Psoas muscle (tissue), 8 donors: ENCODE measurements around the gene NEK10. TPM values are rescaled to one million over a fixed set of nuclear protein-coding genes. Genes with fewer than 3 reads are reported as not detected.

Experiments
- ATAC-seq, 4 donors: fragments of 200-7000 bp; cut with Tn5 transposase; one replicate each; pipeline ENCODE4 v1.9.1; 2020; ENCODE audit warnings: moderate library complexity in 3 of 4, mild to moderate bottlenecking in 2 of 4
- DNase-seq, 2 donors: peaks; one replicate each; pipeline ENCODE4 v3.0.0-alpha.2; 2020
- H3K27ac ChIP-seq: fragments of 200-600 bp; one replicate; pipeline ENCODE4 v1.8.0; 2022
- H3K27me3 ChIP-seq, 3 donors: fragments of 200-600 bp in 1 of 3; one replicate each; pipeline versions ENCODE4 v1.6.1 to v1.8.0; 2013 to 2022; ENCODE audit warnings: low read length in 2 of 3, mild to moderate bottlenecking in 2 of 3, moderate library complexity in 1 of 3; ENCODE audit not compliant: insufficient read depth in 3 of 3
- H3K36me3 ChIP-seq, 2 donors: fragments of 200-600 bp in 1 of 2; one replicate each; pipeline versions ENCODE4 v1.6.1 to v1.8.0; 2013 to 2022; ENCODE audit warnings: low read depth in 1 of 2, mild to moderate bottlenecking in 1 of 2, moderate library complexity in 1 of 2; ENCODE audit not compliant: insufficient read depth in 1 of 2
- H3K4me1 ChIP-seq: fragments of 200-600 bp; one replicate; pipeline ENCODE4 v1.8.0; 2022
- H3K4me3 ChIP-seq: fragments of 200-600 bp; one replicate; pipeline ENCODE4 v1.8.0; 2022; ENCODE audit warnings: mild to moderate bottlenecking
- H3K9me3 ChIP-seq: fragments of 200-600 bp; one replicate; pipeline ENCODE4 v1.8.0; 2022
- WGBS, 3 donors: extraction: QIAGEN DNeasy Blood & Tissue Kit; methylation state at CpG; one replicate each; pipeline versions ENCODE4 v1.1.6 to v1.1.7; 2013; 5-methylcytosine and 5-hydroxymethylcytosine counted together
- intact Hi-C, 2 donors: fragments of 100-400 bp; cut with DNase I; formaldehyde crosslinking; loops; one replicate each; pipeline versions ENCODE4 v1.11.0 to v1.14.2; 2022
- polyA plus RNA-seq, 3 donors: library from polyadenylated mRNA; stranded (reverse); fragments of 200-250 nt; gene quantifications; one replicate each; pipeline ENCODE4 v1.2.3, GENCODE V29; 2013
- total RNA-seq, 4 donors: library from RNA; stranded (reverse); fragmentation: NEBNext Ultra II Directional in 2 of 4; extraction: Animal tissue kit (Norgen Biotek cat#: 25700) in 2 of 4; gene quantifications; one replicate each; pipeline versions ENCODE4 v1.2.1 to v1.2.4, GENCODE V29; 2021 to 2023
- TF ChIP-seq, protein P1 (sequence below): fragments of 200-600 bp; IDR thresholded peaks from one replicate; pipeline ENCODE4 v1.8.0; 2022; ENCODE audit warnings: antibody characterized with exemption
- donor health status: healthy with polysubstance abuse.
- donor health status: DM: no; HTN: no; CAD: no; lungs with moderate emphysema.
- donor health status: Bipolar disorder and iron deficiency.
- donor health status: healthy.
- donor health status: DM: yes; HTN: yes; CAD: no.
- donor health status: DM: no; HTN: no; CAD: no.
- donor health status: DM: no; HTN: no; CAD: no.
- donor health status: DM: yes; HTN: yes; CAD: no.

The NEK10 gene
- total and polyA plus RNA-seq, 7 donors: 0.44 to 16.6 (median 5.0) TPM

GRCh38 chr3:27323087-27323570, 46.1 kb downstream of the NEK10 start:
- WGBS, 3 donors: 66 to 77% (median 66%) methylated on average over 3 of the region's 3 CpGs
- peaks cover 46% of the 10 kb centered on the region for H3K4me1 ChIP-seq
- no peaks in the 10 kb centered on the region for H3K36me3 ChIP-seq
- no peak for DNase-seq
- TF ChIP-seq, protein P1, sequence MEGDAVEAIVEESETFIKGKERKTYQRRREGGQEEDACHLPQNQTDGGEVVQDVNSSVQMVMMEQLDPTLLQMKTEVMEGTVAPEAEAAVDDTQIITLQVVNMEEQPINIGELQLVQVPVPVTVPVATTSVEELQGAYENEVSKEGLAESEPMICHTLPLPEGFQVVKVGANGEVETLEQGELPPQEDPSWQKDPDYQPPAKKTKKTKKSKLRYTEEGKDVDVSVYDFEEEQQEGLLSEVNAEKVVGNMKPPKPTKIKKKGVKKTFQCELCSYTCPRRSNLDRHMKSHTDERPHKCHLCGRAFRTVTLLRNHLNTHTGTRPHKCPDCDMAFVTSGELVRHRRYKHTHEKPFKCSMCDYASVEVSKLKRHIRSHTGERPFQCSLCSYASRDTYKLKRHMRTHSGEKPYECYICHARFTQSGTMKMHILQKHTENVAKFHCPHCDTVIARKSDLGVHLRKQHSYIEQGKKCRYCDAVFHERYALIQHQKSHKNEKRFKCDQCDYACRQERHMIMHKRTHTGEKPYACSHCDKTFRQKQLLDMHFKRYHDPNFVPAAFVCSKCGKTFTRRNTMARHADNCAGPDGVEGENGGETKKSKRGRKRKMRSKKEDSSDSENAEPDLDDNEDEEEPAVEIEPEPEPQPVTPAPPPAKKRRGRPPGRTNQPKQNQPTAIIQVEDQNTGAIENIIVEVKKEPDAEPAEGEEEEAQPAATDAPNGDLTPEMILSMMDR: no peak
- no peaks in the 10 kb centered on the region for H3K27me3 ChIP-seq
- peak overlapping the region; percentile 38 for H3K27ac ChIP-seq
- intact Hi-C loops: no loop called here
- no peak overlapping the region for H3K4me3 ChIP-seq
- H3K9me3 ChIP-seq: no peaks in the 10 kb centered on the region
- ATAC-seq: no peak

DNA sequence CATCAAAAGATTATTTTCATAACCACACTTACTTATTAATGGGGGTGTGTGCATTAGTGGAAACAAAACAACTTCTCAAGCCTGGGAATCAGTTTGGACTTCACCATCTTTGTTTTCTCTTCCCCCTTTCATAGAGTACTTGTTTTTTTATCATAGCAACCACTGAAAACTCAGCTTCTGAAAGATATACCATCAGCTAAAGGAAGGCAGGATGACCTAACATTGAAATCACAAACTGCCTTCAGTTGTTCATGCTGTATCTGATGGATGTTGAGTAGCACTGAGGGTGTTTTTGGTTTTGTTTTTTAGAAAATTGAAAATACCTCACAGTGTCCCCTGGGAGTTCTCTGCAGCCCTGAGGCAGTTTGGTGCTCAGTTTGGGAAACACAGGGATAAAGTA, 46.5 kb downstream of the NEK10 start:
- DNase-seq (no peak), ATAC-seq (no peak)
- intact Hi-C loops: no loop called here
- Histone ChIP-seq H3K27me3 (no peaks in the 10 kb centered on the region), H3K9me3 (no peaks in the 10 kb centered on the region), H3K27ac (peak overlapping the region; percentile 38), H3K4me3 (no peak overlapping the region), H3K36me3 (no peaks in the 10 kb centered on the region), H3K4me1 (peaks cover 41% of the 10 kb centered on the region)
- TF ChIP-seq, protein P1: no peak

DNA sequence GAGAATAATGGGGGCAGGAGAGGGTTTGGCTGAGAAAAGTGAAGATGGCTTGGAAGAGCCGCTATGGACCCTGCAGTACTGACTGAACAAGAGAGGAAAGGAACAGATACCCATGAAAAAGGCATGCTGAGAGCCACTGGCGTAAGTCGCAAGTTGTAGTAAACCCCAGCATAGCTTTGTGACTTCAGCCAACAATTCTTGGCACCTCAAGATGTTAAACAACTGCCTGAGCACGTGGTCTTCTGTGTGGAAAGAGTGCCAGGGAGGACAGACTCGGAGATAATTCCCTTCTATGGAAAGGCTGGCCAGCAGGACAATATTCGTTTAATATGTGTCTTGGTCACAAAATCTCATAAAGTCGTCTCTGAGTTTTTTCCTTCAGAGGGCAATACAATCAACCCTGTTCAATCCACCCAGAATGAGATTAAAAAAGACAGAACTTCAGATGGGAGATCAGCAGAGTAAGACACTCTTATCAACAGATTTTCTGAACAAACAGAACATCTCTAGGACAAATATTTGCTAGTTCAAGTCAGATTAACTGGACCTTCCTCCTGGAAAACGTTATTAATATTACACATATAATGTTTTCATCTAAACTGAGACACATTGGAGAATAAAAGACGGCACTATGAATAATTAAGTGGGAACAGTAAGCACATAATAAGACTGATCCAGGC, 49.2 kb downstream of the NEK10 start:
- peak in 1 of 2 donors; percentile 50 for DNase-seq
- peak; percentile 85 to 95 (median 92) for ATAC-seq
- H3K27ac ChIP-seq: peak overlapping the region; percentile 76
- WGBS, 3 donors: 26 to 33% (median 30%) methylated on average over 9 of the region's 9 CpGs
- H3K4me1 ChIP-seq: peaks cover 26% of the 10 kb centered on the region
- H3K27me3 ChIP-seq: no peaks in the 10 kb centered on the region
- peaks cover 0 to 2% of the 10 kb centered on the region in 2 donors for H3K36me3 ChIP-seq
- H3K9me3 ChIP-seq: no peaks in the 10 kb centered on the region
- intact Hi-C loops: no loop called here
- TF ChIP-seq, protein P1: no peak
- H3K4me3 ChIP-seq: peak overlapping the region; percentile 5

DNA sequence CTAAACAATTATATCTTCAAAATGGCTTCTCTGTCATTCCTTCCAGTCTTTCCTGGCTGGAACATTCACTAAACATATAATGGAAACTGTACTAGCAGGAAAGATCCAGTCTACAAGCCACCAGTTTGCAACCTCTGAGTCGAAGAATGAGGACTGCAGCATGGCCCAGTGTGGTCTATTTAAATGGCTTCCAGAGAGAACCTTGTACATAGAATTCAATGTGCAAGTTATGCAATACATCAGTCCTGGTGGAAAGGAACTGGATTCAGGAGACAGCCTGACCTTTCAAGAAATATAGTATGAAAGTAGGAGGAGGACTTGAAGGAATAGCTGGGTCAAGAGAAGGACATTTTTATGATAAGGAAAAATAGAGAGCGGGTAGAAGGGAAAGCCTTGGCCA, 49.9 kb downstream of the NEK10 start:
- Histone ChIP-seq H3K36me3 (peaks cover 0 to 2% of the 10 kb centered on the region in 2 donors), H3K4me3 (no peak overlapping the region), H3K27me3 (no peaks in the 10 kb centered on the region), H3K27ac (peak overlapping the region; percentile 76), H3K4me1 (peaks cover 25% of the 10 kb centered on the region), H3K9me3 (no peaks in the 10 kb centered on the region)
- 90 to 95% (median 93%) methylated on average over 2 of the region's 2 CpGs for WGBS, 3 donors
- intact Hi-C loops: no loop called here
- TF ChIP-seq, protein P1: no peak
- ATAC-seq (peak in 1 of 4 donors; percentile 23), DNase-seq (no peak)
